ENCODE data around the gene SLC22A31.

The SLC22A31 gene

DNA sequence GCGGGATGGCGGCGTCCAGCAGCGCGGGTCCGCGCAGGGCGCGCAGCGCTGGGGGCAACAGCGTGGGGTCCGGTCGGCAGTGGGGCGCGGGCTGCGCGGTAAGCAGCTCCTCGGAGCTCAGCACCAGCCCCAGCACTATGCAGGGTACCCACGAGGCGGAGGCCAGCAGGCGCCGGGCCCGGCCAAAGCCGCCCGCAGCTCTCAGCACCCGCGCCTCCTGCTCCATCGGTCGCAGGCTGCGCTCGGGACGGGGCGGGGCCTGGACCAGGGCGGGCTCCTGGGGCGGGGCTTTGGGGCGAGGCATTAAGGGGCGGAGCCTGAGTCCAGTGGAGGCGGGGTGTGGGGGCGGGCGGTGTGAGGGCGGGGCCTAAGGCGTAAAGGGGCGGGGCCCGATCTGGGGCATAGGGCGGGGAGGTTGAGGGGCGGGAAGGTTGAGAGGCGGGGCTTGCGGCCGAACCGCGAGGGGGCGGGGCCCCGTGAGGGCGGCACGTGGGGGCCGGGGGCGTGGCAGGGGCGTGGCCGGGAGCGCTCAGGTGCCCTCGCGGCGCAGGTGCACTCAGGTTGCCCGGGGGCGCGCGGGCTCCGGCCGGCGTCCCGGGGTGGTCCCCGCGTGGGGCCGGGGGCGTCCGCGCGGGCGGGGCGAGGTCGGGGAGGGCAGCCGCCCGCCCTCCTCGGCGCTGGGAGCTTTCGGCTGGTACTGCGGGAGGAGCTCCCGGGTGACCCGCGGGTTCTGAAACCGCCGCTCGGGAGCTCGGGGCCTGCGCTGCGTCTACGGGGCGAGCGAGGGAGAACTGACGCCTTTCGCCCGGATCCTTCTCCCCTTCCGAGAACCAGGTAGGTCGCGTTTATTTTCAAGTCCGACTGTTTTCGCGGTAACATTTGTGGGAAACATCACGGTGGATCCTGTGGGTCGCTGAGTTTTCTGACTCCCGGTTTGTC, 1.4 kb upstream of the SLC22A31 start:
- peaks cover 24% of the 10 kb centered on the region for H3K27me3 Mint-ChIP-seq
- peak; percentile 81 for ATAC-seq (ENCODE audit: low read depth)
- H3K4me3 Mint-ChIP-seq = no peak overlapping the region
- peak; percentile 59 to 74 for DNase-seq (ENCODE audit: low spot score in 2 of 2)
- peaks cover 3% of the 10 kb centered on the region for H3K4me1 Mint-ChIP-seq
- no peak overlapping the region for H3K27ac Mint-ChIP-seq
- no peaks in the 10 kb centered on the region for H3K36me3 Mint-ChIP-seq
- H3K9me3 Mint-ChIP-seq = peaks cover 4% of the 10 kb centered on the region

DNA sequence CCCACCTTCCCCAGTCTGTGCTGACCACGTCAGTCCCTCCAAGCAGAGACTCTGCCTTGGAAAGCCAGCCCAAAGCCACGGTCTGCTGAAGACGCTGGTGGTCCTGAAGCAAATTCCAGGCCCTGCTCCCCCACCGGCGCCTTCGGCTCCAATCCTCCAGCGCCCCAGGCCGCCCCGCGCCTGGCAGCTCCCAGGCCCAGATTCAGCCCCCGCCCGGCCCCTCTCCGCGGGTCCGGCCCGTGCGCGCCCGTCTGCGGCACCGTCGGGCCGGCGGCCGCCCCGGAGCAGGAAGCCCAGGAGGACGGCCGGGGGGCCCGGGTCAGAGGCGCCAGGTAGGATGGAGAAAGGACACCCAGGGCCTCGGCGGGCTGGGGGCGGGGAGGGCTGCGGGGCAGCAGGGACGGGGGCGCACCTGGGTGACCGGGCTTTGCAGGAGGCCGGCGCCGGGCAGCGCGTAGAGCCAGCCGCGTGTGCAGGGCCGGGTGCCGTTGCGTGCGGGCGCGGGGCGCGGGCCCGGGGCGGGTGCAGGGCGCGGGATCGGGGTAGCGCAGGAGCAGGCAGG, 594 bp upstream of the SLC22A31 start:
- Mint-ChIP-seq H3K36me3 (no peaks in the 10 kb centered on the region), H3K27me3 (peaks cover 24% of the 10 kb centered on the region), H3K27ac (no peak overlapping the region), H3K4me1 (peaks cover 3% of the 10 kb centered on the region), H3K9me3 (peaks cover 4% of the 10 kb centered on the region), H3K4me3 (no peak overlapping the region)
- DNase-seq (ENCODE audit: low spot score in 2 of 2) (no peak), ATAC-seq (ENCODE audit: low read depth) (no peak)

DNA sequence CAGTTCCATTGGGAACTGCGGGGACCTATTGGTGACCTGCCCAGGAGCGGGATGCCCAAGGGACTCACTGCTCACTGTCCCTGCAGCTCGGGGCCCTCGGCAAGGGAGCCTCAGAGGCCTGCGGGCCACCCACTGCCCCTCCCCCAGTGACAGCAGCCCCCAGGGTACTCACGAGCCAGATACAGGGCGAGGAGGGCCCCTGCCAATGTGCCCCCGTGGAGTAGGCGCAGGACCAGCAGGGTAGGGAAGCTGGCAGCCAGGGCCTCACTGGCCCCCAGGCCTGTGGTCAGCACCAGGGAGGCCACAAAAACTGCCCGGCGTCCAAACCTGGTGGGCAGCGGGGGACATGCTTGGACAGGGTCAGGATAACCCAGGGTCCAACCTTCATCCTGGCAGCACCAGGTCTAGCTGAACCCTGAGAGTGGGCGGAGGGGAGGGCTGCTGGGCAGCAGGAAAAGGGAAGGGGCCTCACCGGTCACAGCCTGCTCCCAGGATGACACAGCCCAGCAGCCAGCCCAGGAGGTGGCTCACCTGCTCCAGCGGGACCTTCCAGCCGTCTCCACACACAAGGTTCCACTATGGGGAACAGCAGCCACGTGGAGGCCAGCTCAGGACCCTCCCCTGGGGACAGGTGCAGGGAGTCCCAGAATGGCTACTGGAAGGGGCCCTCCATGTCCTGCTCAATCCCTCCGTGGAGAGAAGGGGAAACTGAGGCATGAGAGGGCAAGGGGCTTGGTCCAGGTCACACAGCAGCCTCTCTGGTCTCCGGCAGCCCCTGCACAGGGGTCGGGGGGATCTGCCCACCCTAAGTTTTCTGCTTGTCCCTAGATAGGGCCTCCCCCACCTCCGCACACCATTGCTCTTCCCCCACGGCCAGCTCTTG, 855 bp downstream of the SLC22A31 start:
- H3K4me1 Mint-ChIP-seq = peaks cover 3% of the 10 kb centered on the region
- peaks cover 24% of the 10 kb centered on the region for H3K27me3 Mint-ChIP-seq
- no peaks in the 10 kb centered on the region for H3K36me3 Mint-ChIP-seq
- H3K4me3 Mint-ChIP-seq = no peak overlapping the region
- H3K27ac Mint-ChIP-seq = no peak overlapping the region
- H3K9me3 Mint-ChIP-seq = peaks cover 4% of the 10 kb centered on the region
- DNase-seq (ENCODE audit: low spot score in 2 of 2) = no peak
- no peak for ATAC-seq (ENCODE audit: low read depth)

DNA sequence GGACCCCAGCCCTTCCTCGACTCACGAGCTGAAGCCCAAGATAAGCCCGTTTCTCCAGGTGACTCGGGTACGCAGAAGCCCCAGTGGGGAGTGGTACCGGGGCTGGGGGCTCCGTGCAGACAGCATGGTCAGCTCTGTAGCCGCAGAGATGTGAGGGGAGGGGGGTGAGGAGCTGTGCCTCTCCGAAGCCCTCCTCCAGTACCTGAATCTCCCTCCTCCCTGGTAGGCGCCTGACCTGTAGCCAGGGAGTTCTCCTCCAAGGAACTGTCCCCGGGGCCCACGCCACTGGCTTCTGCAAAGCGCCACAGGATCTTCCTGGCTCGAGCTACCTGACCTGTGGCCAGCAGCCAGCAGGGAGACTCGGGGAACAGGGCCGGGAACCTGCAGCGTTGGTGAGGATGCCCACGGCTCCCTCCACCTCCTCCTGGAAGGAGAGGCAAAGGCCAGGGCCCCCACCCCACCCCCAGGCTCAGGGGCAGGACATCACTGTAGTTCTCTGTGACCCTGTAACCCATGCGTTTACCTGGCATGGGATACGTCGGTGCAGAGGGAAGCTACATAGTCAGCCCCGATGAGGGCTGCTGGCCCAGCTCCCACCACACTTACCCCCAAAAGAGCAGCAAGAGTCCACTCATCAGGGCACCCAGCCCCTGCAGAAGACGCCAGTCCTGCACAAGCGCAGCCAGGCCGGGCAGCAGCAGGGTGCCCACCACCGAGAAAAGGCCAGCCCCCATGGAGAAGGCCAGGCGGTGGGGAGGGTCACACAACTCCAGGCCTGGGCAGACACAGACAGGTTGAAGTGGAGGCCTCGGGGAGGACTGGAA, 1.7 kb downstream of the SLC22A31 start:
- no peak overlapping the region for H3K27ac Mint-ChIP-seq
- DNase-seq (ENCODE audit: low spot score in 2 of 2) = no peak
- ATAC-seq (ENCODE audit: low read depth) = no peak
- peaks cover 18% of the 10 kb centered on the region for H3K27me3 Mint-ChIP-seq
- H3K4me1 Mint-ChIP-seq = peaks cover 3% of the 10 kb centered on the region
- peaks cover 4% of the 10 kb centered on the region for H3K9me3 Mint-ChIP-seq
- no peaks in the 10 kb centered on the region for H3K36me3 Mint-ChIP-seq
- no peak overlapping the region for H3K4me3 Mint-ChIP-seq

DNA sequence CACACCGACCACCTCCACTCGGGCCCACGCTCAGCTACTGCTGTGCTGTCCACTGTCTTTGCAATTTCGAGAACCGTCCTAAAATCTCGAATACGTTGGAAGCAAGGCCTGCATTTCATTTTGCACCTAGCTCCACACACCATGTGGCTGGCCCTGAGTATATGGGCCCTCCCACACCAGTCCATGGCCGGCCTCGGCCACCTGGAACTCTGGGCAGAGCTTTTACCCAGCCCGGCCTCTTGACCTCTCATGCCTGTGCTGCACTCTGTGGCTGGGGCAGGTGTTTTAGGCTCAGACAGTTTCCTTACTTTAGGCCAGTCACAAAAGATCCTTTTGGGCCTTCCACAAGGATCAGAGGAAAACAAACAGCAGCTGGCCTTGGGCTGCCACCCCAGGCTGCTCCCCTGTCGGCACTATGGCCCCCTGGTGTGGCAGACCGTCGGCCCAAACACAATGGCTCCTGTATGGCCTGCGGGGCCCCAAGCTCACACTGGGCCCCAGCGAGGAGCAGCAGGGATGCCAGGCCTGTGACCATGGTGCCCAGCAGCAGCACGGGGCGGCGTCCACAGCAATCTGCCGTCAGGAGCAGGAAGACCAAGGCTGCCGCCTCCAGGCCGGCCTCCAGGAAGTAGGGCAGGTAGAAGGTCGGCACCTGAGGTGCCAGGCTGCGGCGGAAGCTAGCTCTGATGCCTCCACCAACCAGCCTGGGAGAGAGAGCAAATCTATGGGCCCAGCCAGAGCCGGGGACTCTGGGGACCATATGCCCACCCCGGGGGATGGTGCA, 2.5 kb downstream of the SLC22A31 start:
- H3K4me3 Mint-ChIP-seq = no peak overlapping the region
- DNase-seq (ENCODE audit: low spot score in 2 of 2) (no peak), ATAC-seq (ENCODE audit: low read depth) (no peak)
- H3K4me1 Mint-ChIP-seq = peaks cover 3% of the 10 kb centered on the region
- H3K27me3 Mint-ChIP-seq = peaks cover 12% of the 10 kb centered on the region
- H3K27ac Mint-ChIP-seq = no peak overlapping the region
- H3K36me3 Mint-ChIP-seq = no peaks in the 10 kb centered on the region
- H3K9me3 Mint-ChIP-seq = no peaks in the 10 kb centered on the region

DNA sequence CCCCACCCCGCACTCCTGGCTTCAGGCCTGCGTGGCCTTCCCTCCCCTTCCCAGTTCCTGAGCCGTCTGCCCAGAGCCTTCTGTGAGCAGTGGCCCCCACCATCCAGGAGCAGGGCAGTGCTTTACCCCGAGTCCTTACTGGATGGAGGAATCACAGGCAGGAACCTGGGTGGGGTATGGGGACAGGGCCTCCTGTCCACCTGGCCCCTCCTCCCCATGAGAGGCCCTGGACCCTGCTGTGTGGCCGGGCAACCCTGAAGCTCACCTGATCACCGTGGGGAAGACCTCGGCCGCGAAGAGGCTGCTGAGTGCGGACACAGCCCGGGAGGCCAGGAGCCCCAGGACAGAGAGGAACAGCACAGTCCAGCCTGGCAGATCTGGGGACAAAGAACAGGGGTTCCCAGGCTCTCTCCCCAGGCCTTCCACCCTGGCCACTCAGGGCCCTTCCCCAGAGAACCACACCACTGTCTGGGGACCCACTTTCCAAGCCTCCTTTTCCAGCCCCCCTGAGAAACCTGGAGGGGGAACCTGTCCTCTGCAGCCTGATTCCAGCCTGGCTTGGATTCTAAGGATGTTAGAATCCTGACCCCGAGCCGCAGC, 3.2 kb downstream of the SLC22A31 start:
- no peak overlapping the region for H3K4me3 Mint-ChIP-seq

DNA sequence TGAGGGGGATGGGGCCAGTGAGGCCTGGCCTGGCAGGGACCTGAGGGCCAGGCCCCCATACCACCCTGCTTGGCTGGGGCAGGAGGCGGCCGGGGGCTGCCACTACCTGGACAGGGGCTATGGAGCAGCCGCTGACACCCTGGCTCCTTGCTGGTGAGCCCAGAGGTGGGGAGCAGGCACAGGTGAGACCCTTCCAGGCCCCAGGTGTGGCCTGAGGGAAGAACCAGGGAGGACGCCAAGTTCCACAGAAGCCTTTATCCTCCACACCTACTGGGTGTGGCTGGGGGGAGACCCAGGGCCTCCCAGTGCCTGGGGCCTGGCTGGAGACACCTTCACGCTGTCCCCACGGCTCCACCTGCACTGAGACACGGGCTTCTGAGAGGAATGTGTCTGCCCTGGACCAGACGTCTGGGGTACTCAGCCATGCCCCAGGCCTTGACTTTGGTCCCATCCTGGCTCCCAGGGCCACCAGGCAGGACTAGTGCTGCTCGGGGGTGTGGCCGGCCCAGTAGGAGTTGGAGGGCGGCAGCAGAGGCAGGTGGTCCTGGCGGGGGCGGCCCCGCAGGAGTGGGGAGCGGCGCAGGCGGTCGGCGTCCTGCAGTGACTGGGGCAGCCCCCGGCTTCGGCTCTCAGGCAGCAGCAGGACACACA, 4.7 kb downstream of the SLC22A31 start:
- Mint-ChIP-seq H3K4me3 (no peak overlapping the region), H3K9me3 (no peaks in the 10 kb centered on the region), H3K27me3 (peaks cover 6% of the 10 kb centered on the region), H3K4me1 (peaks cover 5% of the 10 kb centered on the region), H3K36me3 (no peaks in the 10 kb centered on the region), H3K27ac (no peak overlapping the region)
- ATAC-seq (ENCODE audit: low read depth) (no peak), DNase-seq (ENCODE audit: low spot score in 2 of 2) (peak in 1 of 2 donors; percentile 25)

More for the DNA sequence above, 3.2 kb downstream of the SLC22A31 start:
- no peaks in the 10 kb centered on the region for H3K9me3 Mint-ChIP-seq
- ATAC-seq (ENCODE audit: low read depth) = no peak
- peaks cover 6% of the 10 kb centered on the region for H3K27me3 Mint-ChIP-seq
- no peak overlapping the region for H3K27ac Mint-ChIP-seq
- no peaks in the 10 kb centered on the region for H3K36me3 Mint-ChIP-seq
- H3K4me1 Mint-ChIP-seq = peaks cover 3% of the 10 kb centered on the region
- DNase-seq (ENCODE audit: low spot score in 2 of 2) = no peak

DNA sequence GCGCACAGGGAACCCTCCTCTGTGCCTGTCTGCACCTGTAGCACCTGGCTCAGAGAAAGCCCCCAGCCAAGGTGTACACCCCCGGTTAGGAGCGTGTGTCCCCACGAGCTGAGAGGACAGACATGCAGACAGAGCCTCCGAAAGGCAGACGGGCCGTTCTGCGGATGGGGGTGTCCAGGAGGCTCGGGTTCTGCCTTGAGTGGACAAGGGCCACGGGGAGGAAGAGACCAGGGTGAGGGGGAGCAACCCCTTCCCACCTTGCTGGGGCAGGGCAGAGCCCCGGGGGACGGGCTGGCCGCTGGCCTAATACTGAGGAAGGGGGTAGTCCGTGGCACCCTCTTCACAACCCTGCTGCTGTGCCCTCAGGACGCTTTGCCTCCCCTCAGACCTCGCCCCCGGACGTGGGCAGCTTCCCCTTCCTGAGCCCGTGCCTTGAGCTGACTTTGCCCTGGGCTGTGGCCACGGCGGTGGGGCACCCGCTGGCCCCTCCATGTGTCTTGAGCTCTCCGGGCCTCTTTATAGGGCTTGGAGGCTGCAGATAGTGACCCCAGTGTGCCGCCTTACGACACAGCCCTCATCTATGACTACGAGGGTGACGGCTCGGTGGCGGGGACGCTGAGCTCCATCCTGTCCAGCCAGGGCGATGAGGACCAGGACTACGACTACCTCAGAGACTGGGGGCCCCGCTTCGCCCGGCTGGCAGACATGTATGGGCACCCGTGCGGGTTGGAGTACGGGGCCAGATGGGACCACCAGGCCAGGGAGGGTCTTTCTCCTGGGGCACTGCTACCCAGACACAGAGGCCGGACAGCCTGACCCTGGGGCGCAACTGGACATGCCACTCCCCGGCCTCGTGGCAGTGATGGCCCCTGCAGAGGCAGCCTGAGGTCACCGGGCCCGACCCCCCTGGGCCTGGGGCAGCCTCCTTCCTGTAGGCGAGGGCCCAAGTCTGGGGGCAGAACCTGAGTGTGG, 5.7 kb downstream of the SLC22A31 start:
- Mint-ChIP-seq H3K27ac (no peak overlapping the region), H3K27me3 (peaks cover 2% of the 10 kb centered on the region), H3K4me1 (peaks cover 3% of the 10 kb centered on the region), H3K4me3 (no peak overlapping the region), H3K9me3 (no peaks in the 10 kb centered on the region), H3K36me3 (no peaks in the 10 kb centered on the region)
- peak in 1 of 2 donors; percentile 22 for DNase-seq (ENCODE audit: low spot score in 2 of 2)
- no peak for ATAC-seq (ENCODE audit: low read depth)

DNA sequence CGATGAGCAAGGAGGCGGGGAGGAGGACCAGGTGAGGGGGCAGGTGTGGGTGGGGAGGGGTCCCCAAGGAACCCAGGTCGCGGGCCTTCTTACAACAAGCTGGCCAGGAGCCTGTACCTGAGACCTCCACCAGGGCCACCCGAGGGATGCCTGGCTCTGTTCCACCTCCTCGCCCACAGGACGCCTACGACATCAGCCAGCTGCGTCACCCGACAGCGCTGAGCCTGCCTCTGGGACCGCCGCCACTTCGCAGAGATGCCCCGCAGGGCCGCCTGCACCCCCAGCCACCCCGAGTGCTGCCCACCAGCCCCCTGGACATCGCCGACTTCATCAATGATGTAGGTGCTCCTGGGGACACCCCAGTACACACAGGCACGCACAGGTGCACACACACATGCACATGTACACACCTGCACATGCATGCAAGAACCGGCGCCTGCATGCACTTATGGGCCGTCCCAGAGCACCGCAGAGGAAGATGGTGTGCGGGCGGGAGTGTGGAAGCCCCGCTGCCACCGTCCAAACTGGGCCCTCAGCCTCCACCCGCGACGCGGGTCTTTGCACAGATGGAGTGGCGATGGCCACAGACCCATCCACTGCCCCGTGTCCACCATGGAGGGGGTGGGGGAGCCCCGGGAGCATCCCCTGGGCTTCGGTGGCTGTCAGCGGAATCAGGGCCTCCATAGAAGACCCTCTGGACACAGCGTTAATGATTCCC, 6.6 kb downstream of the SLC22A31 start:
- DNase-seq (ENCODE audit: low spot score in 2 of 2) (no peak), ATAC-seq (ENCODE audit: low read depth) (no peak)
- H3K4me1 Mint-ChIP-seq = peaks cover 3% of the 10 kb centered on the region
- no peak overlapping the region for H3K27ac Mint-ChIP-seq
- no peaks in the 10 kb centered on the region for H3K9me3 Mint-ChIP-seq
- H3K36me3 Mint-ChIP-seq = no peaks in the 10 kb centered on the region
- H3K4me3 Mint-ChIP-seq = no peak overlapping the region
- peaks cover 2% of the 10 kb centered on the region for H3K27me3 Mint-ChIP-seq

DNA sequence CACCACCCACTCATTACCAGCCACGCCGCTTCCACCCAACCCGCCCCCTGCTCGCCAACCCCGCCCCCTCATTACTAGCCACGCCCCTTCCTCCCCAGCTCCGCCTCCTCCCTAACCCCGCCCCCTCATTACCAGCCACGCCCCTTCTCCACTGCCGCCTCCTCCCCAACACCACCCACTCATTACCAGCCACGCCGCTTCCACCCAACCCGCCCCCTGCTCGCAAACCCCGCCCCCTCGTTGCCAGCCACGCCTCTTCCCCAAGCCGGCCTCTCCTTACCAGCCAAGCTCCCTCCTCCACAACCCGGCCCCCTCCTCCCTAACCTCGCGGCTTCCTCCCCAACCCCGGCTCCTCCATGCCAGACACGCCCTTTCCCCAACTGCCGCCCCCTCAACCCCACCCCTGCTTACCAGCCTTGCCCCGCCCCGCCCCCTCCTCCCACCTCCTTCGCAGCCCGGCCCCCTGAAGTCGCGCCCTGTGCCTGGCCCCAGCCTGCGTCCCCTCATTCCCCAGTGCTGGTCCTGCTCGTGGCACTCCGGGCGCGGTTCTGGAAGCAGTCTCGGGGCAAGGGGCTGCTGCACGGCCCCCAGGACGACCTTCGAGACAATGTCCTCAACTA, 7.3 kb downstream of the SLC22A31 start:
- H3K27ac Mint-ChIP-seq = no peak overlapping the region

More for the DNA sequence above, 7.3 kb downstream of the SLC22A31 start:
- Mint-ChIP-seq H3K36me3 (no peaks in the 10 kb centered on the region), H3K4me1 (peaks cover 3% of the 10 kb centered on the region), H3K27me3 (peaks cover 2% of the 10 kb centered on the region), H3K4me3 (no peak overlapping the region), H3K9me3 (no peaks in the 10 kb centered on the region)
- DNase-seq (ENCODE audit: low spot score in 2 of 2) (no peak), ATAC-seq (ENCODE audit: low read depth) (peak; percentile 36)

All from memory B cell (primary cell).